ENCODE measurements around the gene CHN1. TPM values are rescaled to one million over a fixed set of nuclear protein-coding genes. Genes with fewer than 3 reads are reported as not detected.

CHN1 gene
- polyA plus RNA-seq, 1 of the 3 experiments (the other 2 are of a cell fraction) = 31.6 TPM

DNA sequence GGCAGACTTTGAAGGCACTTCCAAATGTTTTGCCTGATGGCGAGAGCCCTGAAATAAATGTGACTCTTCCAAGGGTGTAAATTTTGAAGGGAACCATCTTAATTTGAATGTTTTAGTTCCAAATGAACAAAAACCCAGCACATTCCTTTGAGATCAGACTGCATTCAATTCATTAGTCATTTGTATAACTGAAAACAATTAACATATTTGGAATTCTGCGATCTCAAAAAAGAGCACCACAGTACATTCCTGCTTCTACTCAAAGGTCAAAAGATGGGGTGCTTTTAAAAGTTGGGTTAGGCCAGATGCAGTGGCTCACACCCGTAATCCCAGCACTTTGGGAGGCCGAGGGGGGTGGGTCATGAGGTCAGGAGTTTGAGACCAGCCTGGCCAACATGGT lies 202.7 kb downstream of the CHN1 start:
- no peak overlapping the region for H3K4me3 ChIP-seq (ENCODE audit: low read depth in 2 of 2, low read length in 1 of 2)
- no peaks in the 10 kb centered on the region for H4K20me1 ChIP-seq (ENCODE audit: insufficient read depth)
- peak overlapping the region; percentile 20 to 30; a peak in 3 of 4 replicates for H3K27ac ChIP-seq (ENCODE audit: low read depth in 2 of 2, low read length in 1 of 2)
- no peak for DNase-seq
- peaks cover 22 to 56% of the 10 kb centered on the region in 2 experiments for H3K36me3 ChIP-seq (replicated peaks in 1 of 2; ENCODE audit: control insufficient read depth in 1 of 2, insufficient read depth in 2 of 2, low read length in 1 of 2)
- H3F3A ChIP-seq (replicated peaks; ENCODE audit: insufficient read depth) = peaks cover 4% of the 10 kb centered on the region
- no peak overlapping the region for H3K4me2 ChIP-seq
- no peaks in the 10 kb centered on the region for H3K27me3 ChIP-seq (ENCODE audit: insufficient read depth)
- POLR2A ChIA-PET = no interaction called here
- CTCF ChIA-PET = interaction anchor here (1.2 kb wide), 1 partner anchor 31 kb away, joined by 4 read pairs; no protein-coding TSS in a partner anchor
- no peak overlapping the region for H2AFZ ChIP-seq (ENCODE audit: low read depth)
- no peaks in the 10 kb centered on the region for H3K9me2 ChIP-seq
- H3K4me1 ChIP-seq (ENCODE audit: control insufficient read depth in 1 of 2, insufficient read depth in 2 of 2, low read depth in 1 of 2, low read length in 1 of 2) = peaks cover 2 to 19% of the 10 kb centered on the region in 2 experiments
- TF ChIP-seq JUND (IDR thresholded peaks at IDR 0.05) (no peak), TEAD4 (IDR thresholded peaks at IDR 0.05; ENCODE audit: borderline replicate concordance, insufficient read depth) (0 out of 2 replicates have a peak, but pooled peaks have one; percentile 38), TCF12 (IDR thresholded peaks at IDR 0.05) (peak; percentile 14; the same call in 1 of the 2 replicates)
- WGBS (ENCODE audit: low lambda C conversion rate) = 93% methylated on average over 4 of the region's 4 CpGs
- no peaks in the 10 kb centered on the region for H3K9me3 ChIP-seq
- no peak overlapping the region for H3K9ac ChIP-seq
- H3K79me2 ChIP-seq (ENCODE audit: insufficient read depth) = no peaks in the 10 kb centered on the region

DNA sequence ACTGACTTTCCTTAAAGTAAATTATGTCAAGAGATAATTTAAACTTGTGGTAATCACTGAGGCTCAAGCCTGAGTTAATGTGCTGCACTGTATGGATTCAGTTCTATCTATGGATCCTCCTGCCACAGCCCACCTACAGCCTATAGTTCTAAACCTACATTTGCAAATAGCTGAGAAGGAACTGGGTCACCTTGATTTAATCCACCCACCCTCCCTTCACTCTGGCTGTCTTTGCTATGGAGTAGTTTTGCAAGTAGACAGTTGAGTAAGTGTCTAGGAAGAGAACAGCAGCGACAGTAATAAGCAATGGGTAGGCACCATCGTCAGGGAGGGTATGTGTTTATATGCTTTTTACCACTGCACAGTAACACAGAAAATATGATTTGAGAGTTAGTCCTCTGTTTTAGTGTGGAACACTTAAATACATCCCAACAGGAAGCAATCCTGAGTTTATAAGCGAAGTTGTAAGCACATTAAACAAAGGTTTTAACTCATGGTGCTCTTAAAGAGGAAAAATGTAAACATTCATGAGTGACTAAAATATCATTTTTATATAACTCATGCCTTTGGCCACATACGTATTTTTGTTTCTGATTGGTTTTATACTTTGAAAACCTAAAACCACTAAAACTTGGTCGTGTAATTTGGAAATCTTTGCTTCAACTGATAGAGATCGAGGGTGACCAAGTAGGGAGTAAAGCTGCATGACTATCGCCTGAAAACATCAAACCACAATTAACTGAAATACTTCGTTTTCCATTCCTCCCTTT lies 204.6 kb downstream of the CHN1 start:
- no peak overlapping the region for H3K4me2 ChIP-seq

DNA sequence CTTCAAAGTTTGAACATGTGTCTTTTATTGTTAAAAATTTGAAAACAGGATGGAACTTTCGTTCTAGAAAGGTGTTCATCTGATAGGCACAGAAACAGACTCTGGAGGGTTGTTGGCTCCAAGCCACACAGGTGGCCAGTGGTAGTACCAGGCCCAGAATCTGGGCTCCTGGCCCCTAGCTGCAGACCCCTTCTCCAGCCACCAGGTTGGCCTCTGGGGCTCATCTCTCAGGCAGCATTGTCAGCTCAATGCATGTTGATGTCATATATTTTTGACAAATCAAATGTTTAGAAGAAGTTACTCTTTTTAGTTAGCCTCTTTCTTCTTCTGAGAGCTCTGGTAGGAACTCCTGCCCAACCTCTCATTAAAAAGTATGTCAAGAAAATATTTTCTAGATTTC lies 206.4 kb downstream of the CHN1 start:
- no peak for TF ChIP-seq RXRA (IDR thresholded peaks at IDR 0.05; ENCODE audit: borderline replicate concordance, low read depth)
- no peak for TF ChIP-seq NRF1 (IDR thresholded peaks at IDR 0.05; ENCODE audit: low read depth, low read length)
- TF ChIP-seq FOXM1 (IDR thresholded peaks at IDR 0.05; ENCODE audit: low read depth) = no peak
- TF ChIP-seq SIN3A (IDR thresholded peaks at IDR 0.05; ENCODE audit: borderline replicate concordance, low read depth, low read length) = no peak
- TF ChIP-seq, protein P1, sequence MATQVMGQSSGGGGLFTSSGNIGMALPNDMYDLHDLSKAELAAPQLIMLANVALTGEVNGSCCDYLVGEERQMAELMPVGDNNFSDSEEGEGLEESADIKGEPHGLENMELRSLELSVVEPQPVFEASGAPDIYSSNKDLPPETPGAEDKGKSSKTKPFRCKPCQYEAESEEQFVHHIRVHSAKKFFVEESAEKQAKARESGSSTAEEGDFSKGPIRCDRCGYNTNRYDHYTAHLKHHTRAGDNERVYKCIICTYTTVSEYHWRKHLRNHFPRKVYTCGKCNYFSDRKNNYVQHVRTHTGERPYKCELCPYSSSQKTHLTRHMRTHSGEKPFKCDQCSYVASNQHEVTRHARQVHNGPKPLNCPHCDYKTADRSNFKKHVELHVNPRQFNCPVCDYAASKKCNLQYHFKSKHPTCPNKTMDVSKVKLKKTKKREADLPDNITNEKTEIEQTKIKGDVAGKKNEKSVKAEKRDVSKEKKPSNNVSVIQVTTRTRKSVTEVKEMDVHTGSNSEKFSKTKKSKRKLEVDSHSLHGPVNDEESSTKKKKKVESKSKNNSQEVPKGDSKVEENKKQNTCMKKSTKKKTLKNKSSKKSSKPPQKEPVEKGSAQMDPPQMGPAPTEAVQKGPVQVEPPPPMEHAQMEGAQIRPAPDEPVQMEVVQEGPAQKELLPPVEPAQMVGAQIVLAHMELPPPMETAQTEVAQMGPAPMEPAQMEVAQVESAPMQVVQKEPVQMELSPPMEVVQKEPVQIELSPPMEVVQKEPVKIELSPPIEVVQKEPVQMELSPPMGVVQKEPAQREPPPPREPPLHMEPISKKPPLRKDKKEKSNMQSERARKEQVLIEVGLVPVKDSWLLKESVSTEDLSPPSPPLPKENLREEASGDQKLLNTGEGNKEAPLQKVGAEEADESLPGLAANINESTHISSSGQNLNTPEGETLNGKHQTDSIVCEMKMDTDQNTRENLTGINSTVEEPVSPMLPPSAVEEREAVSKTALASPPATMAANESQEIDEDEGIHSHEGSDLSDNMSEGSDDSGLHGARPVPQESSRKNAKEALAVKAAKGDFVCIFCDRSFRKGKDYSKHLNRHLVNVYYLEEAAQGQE (IDR thresholded peaks at IDR 0.05; ENCODE audit: low read depth, low read length) = no peak
- no peak for TF ChIP-seq EP300 (IDR thresholded peaks at IDR 0.05; ENCODE audit: borderline replicate concordance in 1 of 2, low read depth in 1 of 2, low read length in 1 of 2)
- TF ChIP-seq FOXJ3 (CRISPR knock-in tag; IDR thresholded peaks at IDR 0.05) = no peak
- TF ChIP-seq GATA2 (CRISPR knock-in tag; IDR thresholded peaks at IDR 0.05) = no peak
- TF ChIP-seq GABPA (IDR thresholded peaks at IDR 0.05; ENCODE audit: low read depth) = no peak
- TF ChIP-seq POLR2AphosphoS5 (IDR thresholded peaks at IDR 0.05; ENCODE audit: low read depth, low read length) = no peak
- Histone ChIP-seq H3F3A (replicated peaks; ENCODE audit: insufficient read depth) (peaks cover 4% of the 10 kb centered on the region), H4K20me1 (ENCODE audit: insufficient read depth) (no peaks in the 10 kb centered on the region), H3K9ac (no peak overlapping the region), H3K9me2 (no peaks in the 10 kb centered on the region), H2AFZ (ENCODE audit: low read depth) (no peak overlapping the region), H3K4me3 (ENCODE audit: low read depth in 2 of 2, low read length in 1 of 2) (no peak overlapping the region), H3K36me3 (replicated peaks in 1 of 2; ENCODE audit: control insufficient read depth in 1 of 2, insufficient read depth in 2 of 2, low read length in 1 of 2) (peaks cover 22 to 39% of the 10 kb centered on the region in 2 experiments), H3K9me3 (no peaks in the 10 kb centered on the region), H3K27me3 (ENCODE audit: insufficient read depth) (no peaks in the 10 kb centered on the region), H3K79me2 (ENCODE audit: insufficient read depth) (no peaks in the 10 kb centered on the region), H3K4me1 (ENCODE audit: control insufficient read depth in 1 of 2, insufficient read depth in 2 of 2, low read depth in 1 of 2, low read length in 1 of 2) (peaks cover 0 to 13% of the 10 kb centered on the region in 2 experiments), H3K27ac (ENCODE audit: low read depth in 2 of 2, low read length in 1 of 2) (peak overlapping the region in 1 of 2 experiments; percentile 73; a peak in 3 of 4 replicates), H3K4me2 (no peak overlapping the region)
- ChIA-PET CTCF (interaction anchor here (1.1 kb wide), 1 partner anchor 14 kb away, joined by 3 read pairs; no protein-coding TSS in a partner anchor), POLR2A (no interaction called here)
- DNase-seq = no peak
- 100% methylated on average over 1 of the region's 1 CpG for WGBS (ENCODE audit: low lambda C conversion rate)

More for the DNA sequence above, 204.6 kb downstream of the CHN1 start:
- ChIA-PET CTCF (interaction anchor here (1.5 kb wide), 1 partner anchor 29 kb away, joined by 3 read pairs; no protein-coding TSS in a partner anchor), POLR2A (no interaction called here)
- peaks cover 0 to 13% of the 10 kb centered on the region in 2 experiments for H3K4me1 ChIP-seq (ENCODE audit: control insufficient read depth in 1 of 2, insufficient read depth in 2 of 2, low read depth in 1 of 2, low read length in 1 of 2)
- peaks cover 22 to 50% of the 10 kb centered on the region in 2 experiments for H3K36me3 ChIP-seq (replicated peaks in 1 of 2; ENCODE audit: control insufficient read depth in 1 of 2, insufficient read depth in 2 of 2, low read length in 1 of 2)
- no peaks in the 10 kb centered on the region for H3K79me2 ChIP-seq (ENCODE audit: insufficient read depth)
- peaks cover 4% of the 10 kb centered on the region for H3F3A ChIP-seq (replicated peaks; ENCODE audit: insufficient read depth)
- 95% methylated on average over 8 of the region's 8 CpGs for WGBS (ENCODE audit: low lambda C conversion rate)
- no peak for TF ChIP-seq NFIC (IDR thresholded peaks at IDR 0.05; ENCODE audit: borderline replicate concordance)
- H3K27me3 ChIP-seq (ENCODE audit: insufficient read depth) = no peaks in the 10 kb centered on the region
- H3K9ac ChIP-seq = no peak overlapping the region
- H2AFZ ChIP-seq (ENCODE audit: low read depth) = no peak overlapping the region
- H3K9me2 ChIP-seq = no peaks in the 10 kb centered on the region
- H3K4me3 ChIP-seq (ENCODE audit: low read depth in 2 of 2, low read length in 1 of 2) = no peak overlapping the region
- H4K20me1 ChIP-seq (ENCODE audit: insufficient read depth) = no peaks in the 10 kb centered on the region
- H3K9me3 ChIP-seq = no peaks in the 10 kb centered on the region
- no peak for DNase-seq
- no peak overlapping the region for H3K27ac ChIP-seq (ENCODE audit: low read depth in 2 of 2, low read length in 1 of 2)
